ENCODE measurements around the gene NRXN3. TPM values are rescaled to one million over a fixed set of nuclear protein-coding genes. Genes with fewer than 3 reads are reported as not detected.
A peak's percentile ranks its signal among the peaks of the same experiment; 100 is the strongest.

NRXN3 gene
- polyA plus RNA-seq, 1 donor (not counting 4 experiments of a cell fraction or from before 2014, with no cell fraction given), result 0.89 TPM

DNA sequence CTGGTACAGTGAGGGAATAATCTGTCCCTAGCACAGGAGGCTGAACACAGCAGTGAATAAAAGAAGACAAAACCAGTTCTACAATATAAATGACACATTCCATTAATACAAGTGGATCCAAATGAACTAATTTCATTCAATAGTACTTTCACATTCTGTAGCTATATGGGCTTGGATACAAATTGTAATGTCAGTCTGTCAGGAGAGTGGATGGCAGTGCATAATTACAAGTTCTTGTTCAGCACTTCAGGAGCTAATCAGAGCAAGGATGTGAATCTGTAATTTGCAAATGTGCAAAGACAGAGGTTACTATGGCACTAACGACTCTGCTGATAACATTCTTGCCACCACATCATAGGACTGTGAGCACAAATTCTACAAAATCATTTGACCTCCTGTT is 1343.3 kb downstream of the NRXN3 start:
- Histone ChIP-seq H3K36me3 (ENCODE audit: control insufficient read depth in 2 of 2, extremely low read depth in 1 of 2, insufficient read depth in 2 of 2, low read length in 2 of 2) (no peaks in the 10 kb centered on the region), H3K4me2 (ENCODE audit: control insufficient read depth, extremely low read depth, insufficient read depth, low read depth, low read length) (no peak overlapping the region), H4K20me1 (ENCODE audit: control insufficient read depth, extremely low read depth, insufficient read depth, low read length) (no peaks in the 10 kb centered on the region), H3K27ac (ENCODE audit: control insufficient read depth, insufficient read depth, low read length) (no peak overlapping the region), H3K79me2 (ENCODE audit: control insufficient read depth, insufficient read depth, low read length) (no peaks in the 10 kb centered on the region), H3K4me1 (ENCODE audit: control insufficient read depth, extremely low read depth, insufficient read depth, low read length) (peaks cover 21% of the 10 kb centered on the region), H3K27me3 (ENCODE audit: control insufficient read depth, extremely low read depth, insufficient read depth, low read length) (no peaks in the 10 kb centered on the region), H2AFZ (ENCODE audit: control insufficient read depth, low read length) (no peak overlapping the region), H3K9me1 (ENCODE audit: control insufficient read depth, extremely low read depth, insufficient read depth, low read length) (no peaks in the 10 kb centered on the region), H3K4me3 (ENCODE audit: control insufficient read depth in 2 of 3, extremely low read depth in 1 of 3, insufficient read depth in 2 of 3, low read depth in 1 of 3, low read length in 3 of 3) (no peak overlapping the region), H3K9ac (ENCODE audit: control insufficient read depth, extremely low read depth, insufficient read depth, low read length) (no peak overlapping the region), H3K9me3 (ENCODE audit: control insufficient read depth, low read depth, low read length) (no peaks in the 10 kb centered on the region)
- DNase-seq (ENCODE audit: low read depth, low spot score), result no peak
- FAIRE-seq, result no peak
- TF ChIP-seq EZH2 (IDR thresholded peaks at IDR 0.05; ENCODE audit: low read length), result no peak
- TF ChIP-seq, protein P1, sequence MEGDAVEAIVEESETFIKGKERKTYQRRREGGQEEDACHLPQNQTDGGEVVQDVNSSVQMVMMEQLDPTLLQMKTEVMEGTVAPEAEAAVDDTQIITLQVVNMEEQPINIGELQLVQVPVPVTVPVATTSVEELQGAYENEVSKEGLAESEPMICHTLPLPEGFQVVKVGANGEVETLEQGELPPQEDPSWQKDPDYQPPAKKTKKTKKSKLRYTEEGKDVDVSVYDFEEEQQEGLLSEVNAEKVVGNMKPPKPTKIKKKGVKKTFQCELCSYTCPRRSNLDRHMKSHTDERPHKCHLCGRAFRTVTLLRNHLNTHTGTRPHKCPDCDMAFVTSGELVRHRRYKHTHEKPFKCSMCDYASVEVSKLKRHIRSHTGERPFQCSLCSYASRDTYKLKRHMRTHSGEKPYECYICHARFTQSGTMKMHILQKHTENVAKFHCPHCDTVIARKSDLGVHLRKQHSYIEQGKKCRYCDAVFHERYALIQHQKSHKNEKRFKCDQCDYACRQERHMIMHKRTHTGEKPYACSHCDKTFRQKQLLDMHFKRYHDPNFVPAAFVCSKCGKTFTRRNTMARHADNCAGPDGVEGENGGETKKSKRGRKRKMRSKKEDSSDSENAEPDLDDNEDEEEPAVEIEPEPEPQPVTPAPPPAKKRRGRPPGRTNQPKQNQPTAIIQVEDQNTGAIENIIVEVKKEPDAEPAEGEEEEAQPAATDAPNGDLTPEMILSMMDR (optimal IDR thresholded peaks at IDR 0.05 in 1 of 3, IDR thresholded peaks at IDR 0.05 in 1 of 3, conservative IDR thresholded peaks at IDR 0.05 in 1 of 3; ENCODE audit: extremely low read depth in 1 of 3, insufficient read depth in 2 of 3, low read length in 3 of 3), result no peak
- dilution Hi-C loops (cut with MboI; ENCODE audit: extremely low pct_ligation_motif_present, low sequenced_read_pairs), result no loop called here

DNA sequence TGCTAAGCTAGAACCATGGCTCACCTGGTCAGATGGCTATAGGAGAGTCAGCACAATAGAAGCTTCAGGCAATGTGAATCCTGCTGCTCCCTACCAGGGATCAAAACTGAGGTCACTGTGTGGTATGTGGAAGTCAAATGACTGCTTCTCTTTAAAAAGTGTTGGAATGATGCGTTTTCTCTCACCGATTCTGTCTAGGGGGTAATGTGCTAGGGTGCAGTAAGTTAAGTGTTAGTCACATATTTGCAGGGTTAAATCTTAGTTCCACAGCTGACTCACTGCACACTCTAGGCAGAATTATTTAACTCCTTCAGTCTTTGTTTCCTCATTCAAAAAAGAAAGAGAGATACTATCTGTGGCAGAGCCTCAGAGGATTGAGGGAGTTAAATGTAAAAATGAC is 1344.5 kb downstream of the NRXN3 start:
- no peaks in the 10 kb centered on the region for H3K9me3 ChIP-seq (ENCODE audit: control insufficient read depth, low read depth, low read length)
- no peak overlapping the region for H3K9ac ChIP-seq (ENCODE audit: control insufficient read depth, extremely low read depth, insufficient read depth, low read length)
- no peak overlapping the region for H3K4me3 ChIP-seq (ENCODE audit: control insufficient read depth in 2 of 3, extremely low read depth in 1 of 3, insufficient read depth in 2 of 3, low read depth in 1 of 3, low read length in 3 of 3)
- no peaks in the 10 kb centered on the region for H4K20me1 ChIP-seq (ENCODE audit: control insufficient read depth, extremely low read depth, insufficient read depth, low read length)
- peaks cover 21% of the 10 kb centered on the region for H3K4me1 ChIP-seq (ENCODE audit: control insufficient read depth, extremely low read depth, insufficient read depth, low read length)
- no peaks in the 10 kb centered on the region for H3K79me2 ChIP-seq (ENCODE audit: control insufficient read depth, insufficient read depth, low read length)
- no peaks in the 10 kb centered on the region for H3K27me3 ChIP-seq (ENCODE audit: control insufficient read depth, extremely low read depth, insufficient read depth, low read length)
- FAIRE-seq (peak; percentile 36), DNase-seq (ENCODE audit: low read depth, low spot score) (no peak)
- no peaks in the 10 kb centered on the region for H3K9me1 ChIP-seq (ENCODE audit: control insufficient read depth, extremely low read depth, insufficient read depth, low read length)
- H3K27ac ChIP-seq (ENCODE audit: control insufficient read depth, insufficient read depth, low read length), result no peak overlapping the region
- dilution Hi-C loops (cut with MboI; ENCODE audit: extremely low pct_ligation_motif_present, low sequenced_read_pairs), result no loop called here
- H3K4me2 ChIP-seq (ENCODE audit: control insufficient read depth, extremely low read depth, insufficient read depth, low read depth, low read length), result peak overlapping the region; percentile 20
- H3K36me3 ChIP-seq (ENCODE audit: control insufficient read depth in 2 of 2, extremely low read depth in 1 of 2, insufficient read depth in 2 of 2, low read length in 2 of 2), result no peaks in the 10 kb centered on the region
- H2AFZ ChIP-seq (ENCODE audit: control insufficient read depth, low read length), result no peak overlapping the region
- no peak for TF ChIP-seq EZH2 (IDR thresholded peaks at IDR 0.05; ENCODE audit: low read length)

DNA sequence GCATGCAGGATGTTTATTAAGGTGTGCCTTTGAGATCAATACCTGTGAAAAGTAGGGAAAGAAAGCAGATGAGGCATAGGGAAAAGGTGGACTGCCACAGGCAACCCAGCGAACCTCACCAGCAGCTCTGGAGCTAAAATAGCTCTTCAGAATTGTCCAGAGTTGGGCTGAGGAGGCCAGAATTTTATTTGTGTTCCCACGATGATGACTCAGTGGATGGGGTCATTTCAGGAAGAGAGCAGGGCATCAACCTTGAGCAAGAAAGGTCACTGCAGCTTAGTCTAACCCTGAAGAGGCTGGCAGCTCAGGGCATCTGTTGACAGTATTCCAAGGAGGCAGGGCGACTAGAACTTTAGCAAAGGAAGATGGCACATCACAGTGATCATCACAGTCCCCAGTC is 1345.0 kb downstream of the NRXN3 start:
- Histone ChIP-seq H4K20me1 (ENCODE audit: control insufficient read depth, extremely low read depth, insufficient read depth, low read length) (no peaks in the 10 kb centered on the region), H3K27me3 (ENCODE audit: control insufficient read depth, extremely low read depth, insufficient read depth, low read length) (no peaks in the 10 kb centered on the region), H2AFZ (ENCODE audit: control insufficient read depth, low read length) (no peak overlapping the region), H3K4me3 (ENCODE audit: control insufficient read depth in 2 of 3, extremely low read depth in 1 of 3, insufficient read depth in 2 of 3, low read depth in 1 of 3, low read length in 3 of 3) (no peak overlapping the region), H3K9me3 (ENCODE audit: control insufficient read depth, low read depth, low read length) (no peaks in the 10 kb centered on the region), H3K27ac (ENCODE audit: control insufficient read depth, insufficient read depth, low read length) (no peak overlapping the region), H3K79me2 (ENCODE audit: control insufficient read depth, insufficient read depth, low read length) (no peaks in the 10 kb centered on the region), H3K4me2 (ENCODE audit: control insufficient read depth, extremely low read depth, insufficient read depth, low read depth, low read length) (peak overlapping the region; percentile 20), H3K36me3 (ENCODE audit: control insufficient read depth in 2 of 2, extremely low read depth in 1 of 2, insufficient read depth in 2 of 2, low read length in 2 of 2) (no peaks in the 10 kb centered on the region), H3K9me1 (ENCODE audit: control insufficient read depth, extremely low read depth, insufficient read depth, low read length) (no peaks in the 10 kb centered on the region), H3K4me1 (ENCODE audit: control insufficient read depth, extremely low read depth, insufficient read depth, low read length) (peaks cover 17% of the 10 kb centered on the region), H3K9ac (ENCODE audit: control insufficient read depth, extremely low read depth, insufficient read depth, low read length) (no peak overlapping the region)
- DNase-seq (ENCODE audit: low read depth, low spot score) (no peak), FAIRE-seq (no peak)
- TF ChIP-seq, protein P1 (optimal IDR thresholded peaks at IDR 0.05 in 1 of 3, IDR thresholded peaks at IDR 0.05 in 1 of 3, conservative IDR thresholded peaks at IDR 0.05 in 1 of 3; ENCODE audit: extremely low read depth in 1 of 3, insufficient read depth in 2 of 3, low read length in 3 of 3), result no peak
- no peak for TF ChIP-seq EZH2 (IDR thresholded peaks at IDR 0.05; ENCODE audit: low read length)
- dilution Hi-C loops (cut with MboI; ENCODE audit: extremely low pct_ligation_motif_present, low sequenced_read_pairs), result no loop called here
